Memory B cell (primary cell): Measurements from ENCODE around the gene FAM111A.
A peak's percentile ranks its signal among the peaks of the same experiment; 100 is the strongest.
"Not testable (repeated sequence)": the region's sequence is repeated elsewhere in the genome, so short reads cannot be mapped to it uniquely, and the experiment has no call there.

Experiments
- ATAC-seq: fragments of 150-1000 bp; cut with Tn5 transposase; 2 replicates; pipeline ENCODE4 v1.10.0; 2021; ENCODE audit warnings: low read depth, mild to moderate bottlenecking, moderate library complexity
- DNase-seq, 2 donors: peaks; one replicate each; pipeline ENCODE4 v3.0.0; 2022; ENCODE audit warnings: low spot score in 2 of 2
- H3K27ac Mint-ChIP-seq: one replicate; pipeline ENCODE4 v1.8.0; 2022; ENCODE audit warnings: mild to moderate bottlenecking, moderate library complexity, mixed read lengths
- H3K27me3 Mint-ChIP-seq: one replicate; pipeline ENCODE4 v1.8.0; 2022; ENCODE audit warnings: mixed read lengths
- H3K36me3 Mint-ChIP-seq: one replicate; pipeline ENCODE4 v1.8.0; 2022; ENCODE audit warnings: mild to moderate bottlenecking, mixed read lengths
- H3K4me1 Mint-ChIP-seq: one replicate; pipeline ENCODE4 v1.8.0; 2022; ENCODE audit warnings: mixed read lengths
- H3K4me3 Mint-ChIP-seq: one replicate; pipeline ENCODE4 v1.8.0; 2022; ENCODE audit warnings: mild to moderate bottlenecking, moderate library complexity, mixed read lengths
- H3K9me3 Mint-ChIP-seq: one replicate; pipeline ENCODE4 v1.8.0; 2022; ENCODE audit warnings: mixed read lengths

FAM111A gene

GRCh38 chr11:59142530-59143507, at the start of gene FAM111A:
Gene FAM111A, plus strand, starts transcription at chr11:59142856. Its CDS starts 6,017 bp downstream, at chr11:59148873.
- Mint-ChIP-seq H3K4me1 (peaks cover 51% of the 10 kb centered on the region), H3K9me3 (no peaks in the 10 kb centered on the region), H3K36me3 (peaks cover 1% of the 10 kb centered on the region), H3K27ac (peak within 1 kb of the TSS; percentile 97), H3K4me3 (peak within 1 kb of the TSS; percentile 99), H3K27me3 (no peaks in the 10 kb centered on the region)
- ATAC-seq (peak; percentile 71), DNase-seq (peak; percentile 61 to 76)

GRCh38 chr11:59093576-59093975, 49.1 kb upstream of the FAM111A start:
- H3K27ac Mint-ChIP-seq, H3K9me3 Mint-ChIP-seq, H3K27me3 Mint-ChIP-seq, ATAC-seq, DNase-seq, H3K4me3 Mint-ChIP-seq: not testable (repeated sequence)
- Mint-ChIP-seq H3K4me1 (peaks cover 41% of the 10 kb centered on the region), H3K36me3 (peaks cover 26% of the 10 kb centered on the region)

GRCh38 chr11:59095225-59095624, 47.4 kb upstream of the FAM111A start:
- peak overlapping the region; percentile 11 for H3K4me3 Mint-ChIP-seq
- peaks cover 30% of the 10 kb centered on the region for H3K36me3 Mint-ChIP-seq
- peak overlapping the region; percentile 80 for H3K27ac Mint-ChIP-seq
- peak; percentile 89 for ATAC-seq
- H3K4me1 Mint-ChIP-seq: peaks cover 44% of the 10 kb centered on the region
- DNase-seq: peak in 1 of 2 donors; percentile 35
- H3K27me3 Mint-ChIP-seq, H3K9me3 Mint-ChIP-seq: not testable (repeated sequence)

GRCh38 chr11:59095972-59096575, 46.6 kb upstream of the FAM111A start:
- peak overlapping the region; percentile 77 for H3K4me3 Mint-ChIP-seq
- DNase-seq, ATAC-seq, H3K27me3 Mint-ChIP-seq, H3K9me3 Mint-ChIP-seq: not testable (repeated sequence)
- H3K27ac Mint-ChIP-seq: peak overlapping the region; percentile 80
- peaks cover 51% of the 10 kb centered on the region for H3K4me1 Mint-ChIP-seq
- H3K36me3 Mint-ChIP-seq: peaks cover 30% of the 10 kb centered on the region

GRCh38 chr11:59097113-59097708, 45.4 kb upstream of the FAM111A start:
- H3K4me1 Mint-ChIP-seq: peaks cover 56% of the 10 kb centered on the region
- no peaks in the 10 kb centered on the region for H3K27me3 Mint-ChIP-seq
- peak; percentile 36 to 48 for DNase-seq
- H3K27ac Mint-ChIP-seq: peak overlapping the region; percentile 80
- H3K4me3 Mint-ChIP-seq: peak overlapping the region; percentile 77
- peak; percentile 45 for ATAC-seq
- H3K36me3 Mint-ChIP-seq: peaks cover 27% of the 10 kb centered on the region
- peaks cover 2% of the 10 kb centered on the region for H3K9me3 Mint-ChIP-seq

- not testable (repeated sequence) for DNase-seq, H3K9me3 Mint-ChIP-seq, H3K27me3 Mint-ChIP-seq
- Mint-ChIP-seq H3K36me3 (peaks cover 24% of the 10 kb centered on the region), H3K27ac (peak overlapping the region; percentile 80), H3K4me1 (peaks cover 59% of the 10 kb centered on the region), H3K4me3 (peak overlapping the region; percentile 77)
- ATAC-seq: peak; percentile 23
These were observed 44.7 kb upstream of the FAM111A start for GRCh38 chr11:59097938-59098337.

- Mint-ChIP-seq H3K36me3 (peaks cover 10% of the 10 kb centered on the region), H3K27ac (peak overlapping the region; percentile 82), H3K9me3 (peaks cover 2% of the 10 kb centered on the region), H3K27me3 (no peaks in the 10 kb centered on the region), H3K4me3 (peak overlapping the region; percentile 90), H3K4me1 (peaks cover 57% of the 10 kb centered on the region)
- peak; percentile 58 to 65 for DNase-seq
- peak; percentile 74 for ATAC-seq
These were observed 40.3 kb upstream of the FAM111A start for GRCh38 chr11:59102259-59102765.

GRCh38 chr11:59106363-59107336, 36.0 kb upstream of the FAM111A start, which contains the start of gene FAM111B:
Gene FAM111B, plus strand, starts transcription at chr11:59107237. Its CDS starts 2,389 bp downstream, at chr11:59109626.
- ATAC-seq: peak; percentile 38
- H3K27ac Mint-ChIP-seq: peak within 1 kb of the TSS; percentile 72
- DNase-seq: peak in 1 of 2 donors; percentile 21
- peaks cover 53% of the 10 kb centered on the region for H3K4me1 Mint-ChIP-seq
- no peaks in the 10 kb centered on the region for H3K27me3 Mint-ChIP-seq
- H3K9me3 Mint-ChIP-seq: no peaks in the 10 kb centered on the region
- H3K36me3 Mint-ChIP-seq: no peaks in the 10 kb centered on the region
- peak within 1 kb of the TSS; percentile 93 for H3K4me3 Mint-ChIP-seq

- not testable (repeated sequence) for H3K27me3 Mint-ChIP-seq, DNase-seq, H3K36me3 Mint-ChIP-seq, H3K9me3 Mint-ChIP-seq
- Mint-ChIP-seq H3K4me3 (peak overlapping the region; percentile 93), H3K27ac (peak overlapping the region; percentile 72), H3K4me1 (peaks cover 50% of the 10 kb centered on the region)
- peak; percentile 38 for ATAC-seq
These were observed 34.9 kb upstream of the FAM111A start for GRCh38 chr11:59107721-59108120.

GRCh38 chr11:59112494-59112893, 30.2 kb upstream of the FAM111A start:
- Mint-ChIP-seq H3K4me1 (peaks cover 25% of the 10 kb centered on the region), H3K9me3 (peaks cover 2% of the 10 kb centered on the region), H3K36me3 (peaks cover 22% of the 10 kb centered on the region), H3K4me3 (no peak overlapping the region), H3K27me3 (no peaks in the 10 kb centered on the region), H3K27ac (no peak overlapping the region)
- ATAC-seq (no peak), DNase-seq (no peak)

GRCh38 chr11:59114344-59114743, 28.3 kb upstream of the FAM111A start:
- H3K4me3 Mint-ChIP-seq: no peak overlapping the region
- H3K27ac Mint-ChIP-seq: peak overlapping the region; percentile 21
- ATAC-seq (no peak), DNase-seq (no peak)
- H3K36me3 Mint-ChIP-seq: peaks cover 29% of the 10 kb centered on the region
- peaks cover 7% of the 10 kb centered on the region for H3K4me1 Mint-ChIP-seq
- no peaks in the 10 kb centered on the region for H3K27me3 Mint-ChIP-seq
- H3K9me3 Mint-ChIP-seq: peaks cover 3% of the 10 kb centered on the region

- Mint-ChIP-seq H3K27ac (no peak overlapping the region), H3K36me3 (peaks cover 30% of the 10 kb centered on the region), H3K9me3 (peaks cover 3% of the 10 kb centered on the region), H3K4me3 (no peak overlapping the region), H3K27me3 (no peaks in the 10 kb centered on the region), H3K4me1 (peaks cover 5% of the 10 kb centered on the region)
- ATAC-seq (no peak), DNase-seq (no peak)
These were observed 27.1 kb upstream of the FAM111A start for GRCh38 chr11:59115553-59115952.

- Mint-ChIP-seq H3K27me3 (no peaks in the 10 kb centered on the region), H3K4me1 (peaks cover 3% of the 10 kb centered on the region), H3K9me3 (peaks cover 5% of the 10 kb centered on the region), H3K4me3 (no peak overlapping the region), H3K27ac (no peak overlapping the region), H3K36me3 (peaks cover 33% of the 10 kb centered on the region)
- ATAC-seq (no peak), DNase-seq (no peak)
These were observed 24.9 kb upstream of the FAM111A start for GRCh38 chr11:59117774-59118173.
